Astrocyte (in vitro differentiated cells and primary cell): ENCODE measurements around the gene CECR2.

ENCODE experiments used
- CTCF ChIP-seq: IDR thresholded peaks from 2 replicates; pipeline ENCODE4 v1.5.1; 2011; ENCODE audit warnings: low read depth, mild to moderate bottlenecking, inconsistent platforms, low read length, moderate library complexity; ENCODE audit not compliant: insufficient read depth
- EZH2 ChIP-seq: IDR thresholded peaks from 2 replicates; pipeline ENCODE4 v1.6.1; 2012; ENCODE audit warnings: mild to moderate bottlenecking, low read length, inconsistent platforms; ENCODE audit not compliant: insufficient read depth

- no peak for TF ChIP-seq CTCF
- TF ChIP-seq EZH2: no peak
Observed at GRCh38 chr22:17496841-17497240, 127.6 kb downstream of the CECR2 start.
